GM18870 (cell line): ENCODE results near the gene JMJD8.

Source experiments
- ATAC-seq: cut with Tn5 transposase; IDR thresholded peaks from one replicate; pipeline ENCODE4 v1.9.1; 2021; ENCODE audit warnings: moderate library complexity; ENCODE audit not compliant: unreplicated experiment

JMJD8 gene

DNA sequence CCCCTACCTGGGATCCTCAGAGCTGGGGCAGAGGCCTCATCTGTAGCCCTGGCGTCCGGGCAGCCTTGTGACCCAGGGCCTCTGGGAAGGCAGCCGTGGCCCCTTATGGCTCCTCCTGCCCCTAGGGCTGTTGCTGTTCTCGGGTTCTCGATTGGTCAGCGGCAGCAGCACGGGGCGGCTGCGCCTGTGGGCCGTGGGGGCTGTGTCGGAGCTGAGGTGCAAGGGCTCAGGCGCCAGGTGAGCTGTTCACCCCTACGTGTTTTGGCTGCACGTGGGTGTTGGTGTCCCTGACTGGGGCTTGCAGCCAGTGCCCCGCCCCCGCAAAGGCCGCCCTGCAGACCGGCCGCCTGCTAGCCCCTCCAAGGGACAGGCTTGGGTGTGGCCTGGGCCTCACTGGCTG, 22.0 kb downstream of the JMJD8 start:
- no peak for ATAC-seq

DNA sequence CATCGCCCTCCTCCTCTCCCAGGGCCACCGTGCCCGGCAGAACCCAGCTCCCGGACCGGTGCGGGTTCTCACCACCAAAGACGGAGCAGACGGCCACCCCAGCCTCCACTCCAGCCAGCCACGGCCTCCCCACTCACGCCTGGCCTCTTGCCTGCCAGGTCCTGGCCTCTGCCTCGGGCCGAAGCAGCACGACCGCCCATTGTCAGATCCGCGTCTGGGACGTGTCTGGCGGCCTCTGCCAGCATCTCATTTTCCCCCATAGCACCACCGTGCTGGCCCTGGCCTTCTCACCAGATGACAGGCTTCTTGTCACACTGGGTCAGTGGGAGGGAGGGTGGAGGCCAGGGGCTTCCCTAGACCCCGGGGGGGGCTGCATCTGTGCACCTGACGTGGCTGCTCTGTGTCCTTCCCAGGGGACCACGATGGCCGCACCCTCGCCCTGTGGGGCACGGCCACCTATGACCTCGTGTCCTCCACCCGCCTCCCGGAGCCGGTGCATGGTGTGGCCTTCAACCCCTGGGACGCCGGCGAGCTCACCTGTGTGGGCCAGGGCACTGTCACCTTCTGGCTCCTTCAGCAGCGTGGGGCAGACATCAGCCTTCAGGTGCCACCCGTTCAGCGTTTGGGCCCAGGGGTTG, 22.8 kb downstream of the JMJD8 start:
- ATAC-seq = no peak

DNA sequence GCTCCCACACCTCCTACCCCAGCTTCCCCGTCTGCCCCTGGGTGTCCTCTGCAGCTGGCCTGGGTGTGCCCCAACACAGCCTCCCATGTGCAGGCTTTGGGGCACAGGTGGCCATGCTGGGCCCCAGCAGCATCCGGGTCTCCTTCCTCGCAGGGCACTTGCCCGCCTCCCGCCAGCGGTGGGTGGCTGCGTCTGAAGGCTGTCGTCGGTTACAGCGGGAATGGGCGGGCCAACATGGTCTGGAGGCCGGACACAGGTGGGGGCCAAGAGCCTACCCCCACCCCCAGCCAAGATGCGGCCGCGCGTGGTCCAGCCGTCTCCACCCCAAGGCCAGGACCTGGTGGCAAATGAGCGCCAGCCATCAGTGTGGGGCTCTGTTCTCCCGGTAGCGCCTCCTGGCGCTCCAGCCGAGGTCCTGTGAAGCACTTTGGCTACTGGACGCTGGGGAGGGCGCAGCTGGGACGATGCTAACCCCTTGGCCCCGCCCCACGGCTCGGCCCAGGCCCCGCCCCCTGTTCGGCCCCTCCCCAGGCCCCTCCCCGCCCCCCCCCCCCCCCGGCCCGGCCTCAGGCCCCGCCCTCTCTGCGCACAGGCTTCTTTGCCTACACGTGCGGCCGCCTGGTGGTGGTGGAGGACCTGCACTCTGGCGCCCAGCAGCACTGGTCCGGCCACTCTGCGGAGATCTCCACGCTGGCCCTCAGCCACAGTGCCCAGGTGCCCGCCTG, 23.5 kb downstream of the JMJD8 start:
- ATAC-seq = no peak

DNA sequence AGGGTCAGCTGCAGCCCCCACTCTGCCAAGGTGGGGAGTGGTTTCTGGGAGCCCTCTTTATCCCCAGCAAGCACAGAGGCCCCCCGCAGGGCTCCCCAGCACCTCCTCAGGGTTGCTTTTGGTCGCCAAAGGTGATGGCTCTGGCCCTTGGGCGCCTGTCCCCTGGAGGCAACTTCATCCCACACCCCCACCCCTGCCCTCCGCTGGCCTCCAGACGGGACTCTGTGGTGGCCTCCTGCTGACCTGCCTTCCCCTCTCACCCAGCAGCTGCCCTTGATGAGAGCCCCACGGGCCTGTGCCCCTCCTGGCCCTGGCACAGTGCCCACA, 24.0 kb downstream of the JMJD8 start:
- ATAC-seq = no peak

DNA sequence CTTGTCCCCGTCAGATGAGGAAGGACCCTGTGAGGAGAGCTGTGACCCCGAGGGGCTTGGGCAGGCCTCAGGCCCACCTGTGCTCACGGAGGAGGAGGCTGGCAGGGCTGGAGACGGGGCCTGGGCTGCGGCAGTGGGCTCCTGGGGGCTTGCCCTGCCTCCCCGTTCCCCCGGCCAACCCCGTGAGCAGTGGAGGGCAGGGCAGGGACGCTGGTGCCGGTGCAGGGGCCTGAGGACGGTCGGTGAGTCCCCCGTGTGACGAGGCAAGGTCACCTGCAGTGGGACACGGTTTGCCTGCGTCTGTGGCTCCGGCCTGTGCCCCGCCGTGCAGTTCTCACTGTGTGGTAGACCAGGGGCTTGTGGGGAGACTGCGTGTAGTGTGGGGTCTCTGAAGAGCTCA, 24.5 kb downstream of the JMJD8 start:
- no peak for ATAC-seq

DNA sequence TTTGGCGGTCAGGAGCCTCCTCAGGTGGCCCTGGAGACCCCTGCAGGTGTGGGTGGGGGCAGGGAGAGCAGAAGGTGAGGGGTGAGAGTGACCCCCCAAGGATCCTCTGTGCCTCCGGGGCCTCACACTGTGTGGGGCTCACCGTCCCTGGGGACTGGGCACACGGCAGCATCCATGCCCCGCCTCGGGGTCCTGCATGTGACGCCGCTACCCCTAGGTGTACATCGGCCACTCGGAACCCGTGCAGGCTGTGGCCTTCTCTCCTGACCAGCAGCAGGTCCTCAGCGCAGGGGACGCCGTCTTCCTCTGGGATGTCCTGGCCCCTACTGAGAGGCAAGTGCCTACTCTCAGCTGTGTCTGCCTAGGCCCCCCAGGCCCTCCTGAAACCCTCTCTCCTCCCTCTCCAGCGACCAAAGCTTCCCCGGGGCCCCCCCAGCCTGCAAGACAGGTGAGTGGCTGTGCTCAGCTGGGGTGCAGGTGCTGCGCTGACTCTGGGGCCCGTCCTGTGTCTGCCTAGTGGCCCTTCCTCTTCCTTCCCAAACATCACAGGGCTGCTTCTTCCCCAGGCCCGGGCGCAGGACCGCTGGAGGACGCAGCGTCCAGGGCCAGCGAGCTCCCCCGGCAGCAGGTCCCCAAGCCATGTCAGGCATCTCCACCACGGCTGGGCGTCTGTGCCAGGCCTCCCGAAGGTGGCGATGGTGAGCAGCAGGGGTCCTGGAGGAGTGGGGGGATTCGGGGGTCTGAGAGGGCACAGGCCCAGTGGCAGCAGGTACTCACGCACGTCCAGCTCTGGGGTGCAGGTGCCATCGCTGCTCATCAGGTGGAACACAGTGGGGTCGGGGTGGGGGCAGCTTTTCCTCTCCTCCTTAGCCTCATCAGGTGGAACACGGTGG, 25.2 kb downstream of the JMJD8 start:
- ATAC-seq = no peak

DNA sequence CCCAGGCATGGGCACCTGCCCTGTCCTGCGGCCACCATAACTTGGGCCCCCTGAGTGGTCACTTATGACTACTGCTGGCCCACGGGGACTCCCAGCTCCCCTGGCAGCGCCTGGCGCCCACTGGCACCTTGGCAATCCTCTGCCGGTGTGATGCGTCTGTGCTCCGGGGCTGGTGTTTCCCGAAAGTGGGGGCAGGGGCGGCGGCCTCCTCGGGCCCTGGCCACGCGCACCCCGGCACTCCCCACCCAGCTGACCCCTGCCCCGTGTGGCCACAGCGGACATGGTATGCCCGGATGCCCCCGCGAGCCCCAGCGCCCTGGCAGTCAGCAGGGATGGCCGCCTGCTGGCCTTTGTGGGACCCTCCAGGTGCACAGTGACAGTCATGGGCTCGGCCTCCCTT, 26.6 kb downstream of the JMJD8 start:
- ATAC-seq = no peak

DNA sequence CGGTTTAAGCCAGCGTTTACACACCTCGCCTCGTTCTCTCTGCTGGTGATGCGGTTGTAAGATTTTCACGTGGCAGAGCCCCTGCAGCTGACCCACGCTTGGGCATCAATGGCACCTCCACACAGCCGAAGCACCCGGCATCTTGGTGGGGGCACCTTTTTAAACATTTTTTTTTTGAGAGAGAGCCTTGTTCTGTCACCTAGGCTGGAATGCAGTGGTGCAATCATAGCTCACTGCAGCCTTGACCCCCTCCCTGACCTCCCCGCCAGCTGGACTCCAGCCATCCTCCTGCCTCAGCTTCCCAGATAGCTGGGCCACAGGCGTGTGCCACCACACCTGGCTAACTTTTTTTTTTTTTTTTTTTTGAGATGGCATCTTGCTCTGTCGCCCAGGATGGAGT, 30.1 kb downstream of the JMJD8 start:
- ATAC-seq = no peak

DNA sequence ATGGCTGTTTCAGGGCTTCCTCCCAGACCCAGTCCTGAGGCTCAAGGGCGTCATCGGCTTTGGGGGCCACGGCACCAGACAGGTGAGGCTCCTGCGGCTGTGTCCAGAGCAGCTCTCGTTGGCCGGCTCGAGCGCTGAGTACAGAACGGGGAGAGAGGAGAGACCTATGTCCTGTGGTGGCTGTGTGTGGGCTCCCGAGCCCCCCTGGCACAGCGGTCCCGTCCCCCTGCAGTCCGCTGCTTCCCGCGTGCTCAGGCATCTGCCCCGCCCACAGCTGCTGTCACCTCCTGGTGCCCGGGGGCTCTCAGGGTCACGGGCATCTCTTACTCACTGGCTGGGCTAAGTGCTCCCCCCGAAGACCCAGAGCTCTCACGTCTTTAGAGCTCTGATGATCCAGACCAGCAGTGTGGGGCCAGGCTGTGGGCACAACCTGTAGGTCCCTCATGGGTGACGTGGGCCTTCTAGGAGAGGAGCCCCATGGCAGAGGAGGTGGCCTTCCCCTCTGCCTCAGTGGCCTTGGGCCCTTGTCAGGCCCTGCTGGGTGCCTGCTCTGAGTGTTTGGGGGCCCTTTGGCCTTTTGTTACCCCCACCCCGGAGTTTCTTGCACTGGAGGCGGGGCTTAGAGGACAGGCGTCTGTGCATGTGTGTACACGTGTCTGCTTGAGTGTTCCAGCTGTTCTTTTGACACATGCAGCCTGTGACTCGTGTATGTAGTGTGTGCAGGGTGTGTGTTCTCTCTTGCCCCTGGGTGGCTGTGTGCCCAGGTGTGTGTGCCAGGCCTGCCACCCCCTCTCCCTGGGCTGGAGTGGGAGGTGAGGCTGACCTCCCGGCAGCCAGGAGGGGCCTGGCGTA, 31.5 kb downstream of the JMJD8 start:
- ATAC-seq = no peak

DNA sequence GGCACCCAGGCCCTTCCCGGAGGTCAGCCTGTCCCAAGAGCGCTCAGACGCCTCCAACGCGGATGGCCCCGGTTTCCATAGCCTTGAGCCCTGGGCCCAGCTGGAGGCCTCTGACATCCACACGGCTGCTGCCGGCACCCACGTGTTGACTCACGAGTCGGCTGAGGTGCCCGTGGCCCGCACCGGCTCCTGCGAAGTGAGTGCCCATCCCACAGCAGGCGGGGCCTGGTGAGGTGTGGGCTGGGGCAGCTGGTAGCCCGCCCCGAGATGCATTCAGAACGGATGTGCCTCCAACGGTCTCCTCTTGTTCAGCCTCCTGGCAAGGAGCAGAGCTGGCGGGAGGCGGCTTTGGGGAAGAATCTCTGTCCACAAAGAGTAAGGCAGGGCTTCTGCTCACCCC, 32.3 kb downstream of the JMJD8 start:
- no peak for ATAC-seq

DNA sequence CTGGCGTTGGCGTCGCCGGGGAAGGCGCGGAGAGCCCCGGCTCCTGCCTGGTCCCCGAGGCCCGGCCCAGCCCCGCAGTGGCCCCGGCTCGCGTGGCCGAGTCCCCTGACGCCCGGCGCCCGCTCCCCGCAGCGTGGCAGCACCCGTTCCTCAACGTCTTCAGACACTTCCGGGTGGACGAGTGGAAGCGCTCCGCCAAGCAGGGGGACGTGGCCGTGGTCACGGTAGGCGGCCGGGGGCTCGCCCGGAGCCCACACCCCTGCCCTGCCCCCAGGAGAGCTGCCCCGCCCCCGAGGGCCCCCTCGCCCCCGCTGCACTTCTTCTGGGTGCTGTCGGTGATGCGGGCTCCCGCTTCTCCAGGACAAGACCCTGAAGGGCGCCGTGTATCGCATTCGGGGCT, 34.5 kb downstream of the JMJD8 start:
- no peak for ATAC-seq

DNA sequence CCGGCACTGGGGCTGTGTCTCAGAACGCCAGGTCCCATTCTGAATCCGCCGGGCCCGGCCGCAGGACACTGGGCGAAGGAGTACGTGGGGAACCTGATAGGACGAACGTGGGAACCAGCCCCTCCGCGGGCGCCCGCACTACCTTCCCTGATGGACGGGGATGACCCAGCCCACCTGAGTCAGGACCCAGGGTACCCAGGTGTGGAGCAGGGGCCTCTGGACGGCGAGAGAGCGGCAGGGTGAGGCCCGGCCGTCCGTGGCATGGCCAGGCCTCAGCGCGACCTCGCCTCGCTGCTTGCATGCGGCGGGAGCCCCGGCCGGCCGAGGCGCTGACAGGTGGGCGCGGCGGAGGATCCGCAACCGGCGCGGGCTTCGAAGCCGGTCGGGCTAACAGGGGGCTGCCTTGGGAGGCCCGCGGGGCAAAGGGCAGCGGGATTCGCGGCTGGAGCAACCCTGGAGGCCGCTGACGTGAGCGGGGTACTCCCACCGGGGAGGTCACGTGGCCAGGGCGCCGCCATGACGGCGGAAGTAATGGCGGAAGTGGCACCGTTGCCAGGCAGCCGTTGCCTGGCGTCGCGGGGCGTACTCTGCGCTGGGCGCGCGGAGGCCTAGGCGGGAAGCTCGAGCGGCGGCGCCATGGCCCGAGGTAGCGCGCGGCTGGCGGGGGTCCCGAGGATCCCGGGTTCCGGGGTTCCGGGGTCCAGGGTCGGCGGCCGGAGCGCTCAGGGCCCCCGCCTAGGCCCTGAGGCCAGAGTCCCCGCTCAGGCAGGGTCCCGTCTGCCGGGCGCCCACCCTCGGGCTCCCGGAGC, 35.1 kb downstream of the JMJD8 start, which contains the start of gene WDR90:
Gene WDR90 (plus strand): TSS at position 585 of the 809 bp plus-strand sequence. CDS start 52 bp downstream, at position 637.
- no peak for ATAC-seq

DNA sequence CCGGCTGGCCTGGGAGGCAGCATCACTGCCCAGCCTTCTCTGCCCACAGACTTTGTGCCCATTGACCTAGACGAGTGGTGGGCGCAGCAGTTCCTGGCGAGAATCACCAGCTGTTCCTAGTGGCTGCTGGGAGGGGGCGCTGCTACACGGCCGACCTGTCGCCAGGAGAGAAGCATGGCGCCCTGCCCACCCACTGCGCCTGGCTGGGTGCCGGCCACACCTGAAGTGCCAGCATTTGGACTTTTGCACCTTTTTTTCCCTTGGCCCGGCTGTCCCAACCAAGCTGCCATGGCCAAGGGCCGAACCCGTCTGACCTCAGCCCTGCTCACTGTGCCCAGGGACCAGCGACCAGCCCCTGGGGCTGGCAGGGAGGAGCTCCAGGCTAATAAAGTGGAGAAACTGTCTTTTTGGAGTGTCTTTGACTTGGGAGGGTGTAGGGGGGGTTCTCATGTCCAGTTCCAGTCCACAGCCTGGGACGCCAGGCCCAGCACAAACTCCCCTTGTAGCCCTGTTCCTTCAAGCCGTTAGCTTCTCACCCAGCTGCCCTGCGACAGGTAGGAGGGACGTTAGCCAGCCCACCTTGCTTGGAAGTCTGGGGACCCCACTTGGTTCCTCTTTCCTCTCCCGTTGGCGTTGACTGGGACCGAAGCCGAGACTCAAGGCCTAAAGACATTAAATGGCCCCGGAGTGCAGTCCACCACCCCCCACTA, 35.9 kb downstream of the JMJD8 start:
- no peak for ATAC-seq

DNA sequence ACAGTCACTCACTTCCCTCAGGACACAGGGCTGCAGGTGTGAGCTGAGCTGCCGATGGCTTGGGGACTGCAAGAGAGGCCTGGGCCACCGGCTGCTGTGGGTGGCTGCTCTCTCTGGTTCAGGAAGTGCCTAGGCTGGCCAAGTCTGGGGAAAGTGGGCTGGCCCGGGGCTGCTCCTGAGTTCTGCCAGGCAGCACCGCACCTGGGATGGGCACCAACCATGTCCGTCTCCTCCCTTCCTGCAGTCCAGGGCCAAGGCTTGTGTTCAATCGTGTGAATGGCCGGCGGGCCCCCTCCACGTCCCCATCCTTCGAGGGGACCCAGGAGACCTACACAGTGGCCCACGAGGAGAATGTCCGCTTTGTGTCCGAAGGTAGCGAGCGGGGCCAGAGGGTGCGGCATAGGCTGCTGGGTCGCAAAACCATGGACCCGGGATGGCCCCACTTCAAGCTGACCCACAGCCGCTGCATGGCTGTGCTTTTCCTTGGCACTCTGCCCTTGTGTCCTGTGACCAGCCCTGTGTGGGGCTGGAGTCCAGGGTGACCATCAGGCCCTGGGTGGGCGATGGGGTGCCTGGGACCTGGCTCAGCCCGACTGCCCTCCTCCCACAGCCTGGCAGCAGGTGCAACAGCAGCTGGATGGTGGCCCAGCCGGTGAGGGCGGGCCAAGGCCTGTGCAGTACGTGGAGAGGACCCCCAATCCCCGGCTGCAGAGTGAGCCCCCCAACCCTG, 36.8 kb downstream of the JMJD8 start:
- ATAC-seq = no peak

DNA sequence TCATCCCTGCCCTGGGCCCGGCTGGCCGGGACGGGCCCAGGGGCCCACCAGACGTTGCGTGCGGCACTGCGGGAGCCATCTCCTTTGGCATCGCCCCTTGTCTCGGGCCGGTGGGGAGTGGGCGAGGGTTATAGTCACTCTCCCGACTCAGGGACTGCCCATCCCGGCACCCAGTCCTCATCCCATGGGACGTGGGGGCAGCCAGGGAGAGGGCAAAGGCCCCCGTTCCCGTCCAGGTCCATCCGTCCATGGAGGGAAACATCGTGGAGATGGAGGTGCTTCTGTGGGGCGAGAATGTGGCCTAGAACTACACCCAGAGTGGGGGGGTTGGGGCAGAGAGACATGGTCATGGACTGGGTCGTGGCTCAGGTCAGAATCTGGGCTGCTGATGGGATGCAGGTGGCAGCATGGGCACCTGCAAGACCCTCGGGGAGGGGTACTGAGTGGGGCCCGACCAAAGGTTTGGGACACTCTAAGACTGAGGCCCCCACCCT, 37.4 kb downstream of the JMJD8 start:
- ATAC-seq = no peak

DNA sequence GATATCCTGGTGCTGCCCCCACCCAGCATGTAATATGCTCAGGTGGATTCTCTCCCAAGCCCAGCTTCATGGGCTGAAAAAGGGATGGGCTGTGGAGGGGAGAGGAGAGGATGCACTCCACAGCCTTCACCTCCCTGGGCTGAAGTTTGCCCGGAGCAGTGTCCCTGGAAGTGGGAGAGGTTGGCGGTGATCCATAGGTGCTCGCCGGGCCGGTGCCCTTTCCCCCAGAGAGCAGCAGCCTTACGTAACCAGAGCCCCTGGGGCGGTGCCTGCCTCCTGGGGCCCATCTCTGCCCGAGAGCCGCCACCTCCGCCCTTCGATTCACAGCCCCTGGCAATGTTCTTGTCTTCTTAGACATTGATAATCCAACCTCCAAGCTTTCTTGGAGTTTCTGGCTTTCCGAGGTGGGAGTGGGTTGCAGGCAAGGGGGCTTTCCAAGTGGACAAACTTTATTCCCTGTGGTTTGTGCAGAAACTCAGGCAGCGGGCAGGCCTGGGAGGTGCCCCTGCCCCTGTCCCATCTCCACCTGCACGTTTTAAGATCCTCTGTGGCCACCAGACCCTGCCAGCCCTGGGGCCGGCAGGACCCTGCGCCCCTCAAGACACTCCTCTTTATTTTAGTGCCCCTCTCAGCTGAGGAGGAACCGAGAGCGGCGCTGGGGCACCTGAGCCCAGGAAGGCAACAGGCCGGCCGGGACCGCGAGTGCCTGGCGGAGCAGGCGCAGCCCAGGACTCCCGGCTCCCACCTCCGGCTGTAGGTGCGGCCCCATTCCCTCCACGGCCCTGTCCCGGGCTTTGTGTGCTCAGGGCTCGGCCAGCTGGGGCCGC, 38.1 kb downstream of the JMJD8 start:
- ATAC-seq = no peak

DNA sequence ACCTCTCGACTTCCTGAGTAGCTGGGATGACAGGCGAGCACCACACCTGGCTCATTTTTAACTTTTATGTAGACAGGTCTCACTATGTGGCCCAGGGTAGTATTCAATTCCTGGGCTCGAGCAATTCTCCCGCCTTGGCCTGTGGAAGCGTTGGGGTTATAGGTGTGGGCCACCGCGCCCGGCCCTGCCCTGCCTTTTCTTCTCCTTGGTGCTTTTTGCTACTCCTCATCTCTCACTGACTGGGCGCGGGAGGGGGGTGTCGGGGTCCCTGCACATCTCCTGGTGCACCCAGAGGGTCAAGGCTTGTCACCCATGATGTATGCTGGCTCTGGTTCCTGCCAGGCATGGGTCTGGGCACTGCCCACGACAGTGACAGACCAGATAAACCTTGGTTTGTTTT, 39.6 kb downstream of the JMJD8 start:
- ATAC-seq = no peak

DNA sequence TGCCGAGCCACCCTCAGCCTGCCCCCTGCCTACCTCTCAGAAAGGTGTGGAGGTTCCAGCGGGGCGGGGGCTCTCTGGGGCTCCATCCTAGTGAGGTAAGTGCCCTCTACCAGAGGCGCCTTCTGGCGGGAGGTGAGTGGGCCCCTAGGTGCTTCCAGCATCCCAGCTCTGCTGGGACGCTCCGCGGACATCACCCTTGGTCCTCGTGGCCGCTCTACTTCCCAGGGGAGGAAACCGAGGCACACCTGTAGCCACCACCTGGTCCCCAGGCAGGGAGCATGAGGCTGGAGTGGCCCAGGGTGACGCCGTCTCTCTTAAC, 41.1 kb downstream of the JMJD8 start:
- no peak for ATAC-seq
